Neural progenitor cell (in vitro differentiated cells): ENCODE results near the gene KRT33B. TPM values are rescaled to one million over a fixed set of nuclear protein-coding genes. Genes with fewer than 3 reads are reported as not detected.

Experiments used
- DNase-seq: peaks from one replicate; pipeline ENCODE4 v3.0.0-alpha.2; 2016; ENCODE audit warnings: low spot score
- H2AFZ ChIP-seq: fragments of 200-600 bp; sonication (generic); replicated peaks from 2 replicates; pipeline ENCODE4 v1.6.1; 2016; ENCODE audit warnings: antibody characterized with exemption
- H3F3A ChIP-seq: fragments of 200-600 bp; sonication (generic); 2 replicates; pipeline ENCODE4 v1.6.1; 2016; ENCODE audit warnings: antibody characterized with exemption, low read depth
- H3K27ac ChIP-seq: fragments of 200-600 bp; sonication (generic); 2 replicates; pipeline ENCODE4 v1.5.1; 2016; ENCODE audit warnings: mild to moderate bottlenecking
- H3K27me3 ChIP-seq: fragments of 200-600 bp; sonication (generic); 2 replicates; pipeline ENCODE4 v1.6.1; 2016; ENCODE audit warnings: mild to moderate bottlenecking, moderate library complexity
- H3K36me3 ChIP-seq: fragments of 200-600 bp; sonication (generic); 2 replicates; pipeline ENCODE4 v1.5.1; 2016
- H3K4me1 ChIP-seq: fragments of 200-600 bp; sonication (generic); 2 replicates; pipeline ENCODE4 v1.6.1; 2016; ENCODE audit warnings: mixed run types
- H3K4me2 ChIP-seq: fragments of 200-600 bp; sonication (generic); 2 replicates; pipeline ENCODE4 v1.6.1; 2016
- H3K4me3 ChIP-seq: fragments of 200-600 bp; sonication (generic); 2 replicates; pipeline ENCODE4 v1.5.1; 2016
- H3K79me2 ChIP-seq: fragments of 200-600 bp; sonication (generic); 2 replicates; pipeline ENCODE4 v1.6.1; 2016; ENCODE audit warnings: low read depth
- H3K9ac ChIP-seq: fragments of 200-600 bp; sonication (generic); 2 replicates; pipeline ENCODE4 v1.6.1; 2016
- H3K9me3 ChIP-seq: fragments of 200-600 bp; sonication (generic); 2 replicates; pipeline ENCODE4 v1.5.1; 2016; ENCODE audit warnings: low read depth
- H4K20me1 ChIP-seq: fragments of 200-600 bp; sonication (generic); 2 replicates; pipeline ENCODE4 v1.6.1; 2016; ENCODE audit warnings: low read depth
- H3K27ac Mint-ChIP-seq: 3 replicates; pipeline ENCODE4 v1.8.0; 2021; ENCODE audit warnings: mixed read lengths
- H3K27me3 Mint-ChIP-seq: 2 replicates; pipeline ENCODE4 v1.8.0; 2022; ENCODE audit warnings: low read depth, mild to moderate bottlenecking, inconsistent platforms, moderate library complexity, mixed read lengths; ENCODE audit not compliant: insufficient read depth
- H3K36me3 Mint-ChIP-seq: 3 replicates; pipeline ENCODE4 v1.8.0; 2021; ENCODE audit warnings: mixed read lengths
- H3K4me1 Mint-ChIP-seq: 3 replicates; pipeline ENCODE4 v1.8.0; 2021; ENCODE audit warnings: mixed read lengths
- H3K4me3 Mint-ChIP-seq: 3 replicates; pipeline ENCODE4 v1.8.0; 2021; ENCODE audit warnings: mild to moderate bottlenecking, moderate library complexity, mixed read lengths
- H3K9me3 Mint-ChIP-seq: 3 replicates; pipeline ENCODE4 v1.8.0; 2020; ENCODE audit warnings: mixed read lengths
- CTCF ChIP-seq: fragments of 200-600 bp; sonication (generic); IDR thresholded peaks from 2 replicates; pipeline ENCODE4 v1.5.1; 2017; ENCODE audit warnings: antibody characterized with exemption, mild to moderate bottlenecking
- EZH2 ChIP-seq: fragments of 200-600 bp; sonication (generic); IDR thresholded peaks from 2 replicates; pipeline ENCODE4 v1.6.1; 2017; ENCODE audit warnings: antibody characterized with exemption, mild to moderate bottlenecking, moderate library complexity
- EZH2phosphoT487 ChIP-seq: fragments of 200-600 bp; sonication (generic); IDR thresholded peaks from 2 replicates; pipeline ENCODE4 v1.6.1; 2017; ENCODE audit warnings: antibody characterized with exemption
- total RNA-seq: library from RNA; depleted of rRNA; stranded (reverse); fragments of >200 nt; gene quantifications from 2 replicates; pipeline ENCODE4 v1.2.3, GENCODE V29; 2015; ENCODE audit warnings: low replicate concordance

The KRT33B gene
- total RNA-seq, 1 donor from 2014 or later, result not detected

DNA sequence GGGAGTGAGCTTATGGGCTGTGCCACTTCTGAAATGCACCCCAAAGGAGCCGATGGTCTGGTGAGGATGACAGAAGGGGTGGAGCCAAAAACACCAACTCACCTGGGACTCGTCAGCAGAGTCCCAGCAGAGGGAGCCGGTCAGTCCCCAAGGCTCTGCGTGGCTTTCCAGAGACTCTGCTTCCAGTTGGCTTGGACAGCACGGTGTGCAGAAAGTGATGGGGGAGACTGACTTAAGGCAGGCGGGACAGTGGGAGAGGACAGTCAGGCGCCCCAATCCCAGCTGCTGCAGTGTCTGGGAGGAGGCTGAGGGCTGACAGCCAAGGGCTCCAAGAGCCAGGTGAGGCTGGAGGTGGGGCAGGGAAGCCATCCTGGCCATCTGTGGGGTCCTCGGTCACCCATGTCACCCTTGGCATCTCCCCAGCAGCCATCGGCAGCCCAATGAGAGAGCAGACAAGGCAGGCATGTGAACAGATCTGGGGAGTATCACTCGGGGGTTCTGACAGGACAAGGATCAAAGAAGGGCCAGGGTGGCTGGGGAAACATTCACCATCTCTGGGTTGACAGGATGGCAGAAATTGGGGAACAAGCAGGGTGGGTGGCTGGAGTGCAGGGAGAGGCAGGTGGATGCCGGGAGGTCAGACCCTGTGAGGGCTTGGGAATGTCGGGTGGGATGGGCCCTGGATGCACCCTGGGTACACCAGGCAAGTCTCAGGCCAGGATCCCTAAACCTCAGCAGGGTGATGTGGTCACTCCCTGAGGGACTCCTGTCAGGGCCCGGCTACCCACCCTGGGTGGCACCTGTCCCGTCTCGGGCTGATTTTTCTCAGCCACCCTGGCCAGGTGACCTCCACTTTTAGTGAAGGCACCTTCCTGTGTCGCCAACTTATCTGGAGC is 45.2 kb downstream of the KRT33B start:
- Histone ChIP-seq H3K9ac (no peak overlapping the region), H2AFZ (no peak overlapping the region), H3F3A (no peaks in the 10 kb centered on the region), H3K27me3 (no peaks in the 10 kb centered on the region), H3K9me3 (peaks cover 9% of the 10 kb centered on the region), H3K4me2 (no peak overlapping the region), H3K4me1 (no peaks in the 10 kb centered on the region), H3K79me2 (no peaks in the 10 kb centered on the region), H3K4me3 (no peak overlapping the region), H4K20me1 (no peaks in the 10 kb centered on the region), H3K27ac (no peak overlapping the region), H3K36me3 (no peaks in the 10 kb centered on the region)
- Mint-ChIP-seq H3K36me3 (no peaks in the 10 kb centered on the region), H3K27ac (no peak overlapping the region), H3K4me1 (no peaks in the 10 kb centered on the region), H3K27me3 (peaks cover 3% of the 10 kb centered on the region), H3K9me3 (peaks cover 4% of the 10 kb centered on the region), H3K4me3 (peak overlapping the region; percentile 35)
- TF ChIP-seq CTCF (peak; percentile 49), EZH2 (no peak), EZH2phosphoT487 (no peak)
- peak; percentile 60 for DNase-seq

- no peaks in the 10 kb centered on the region for H3K4me1 ChIP-seq
- Mint-ChIP-seq H3K36me3 (no peaks in the 10 kb centered on the region), H3K4me3 (no peak overlapping the region), H3K4me1 (no peaks in the 10 kb centered on the region), H3K27me3 (peaks cover 3% of the 10 kb centered on the region), H3K9me3 (peaks cover 4% of the 10 kb centered on the region), H3K27ac (peak overlapping the region; percentile 59)
- no peak overlapping the region for H3K27ac ChIP-seq
- H3K79me2 ChIP-seq, result no peaks in the 10 kb centered on the region
- H3K4me3 ChIP-seq, result no peak overlapping the region
- H2AFZ ChIP-seq, result no peak overlapping the region
- no peak overlapping the region for H3K9ac ChIP-seq
- no peaks in the 10 kb centered on the region for H3K36me3 ChIP-seq
- H3F3A ChIP-seq, result no peaks in the 10 kb centered on the region
- no peaks in the 10 kb centered on the region for H4K20me1 ChIP-seq
- no peaks in the 10 kb centered on the region for H3K27me3 ChIP-seq
- no peak for DNase-seq
- H3K4me2 ChIP-seq, result no peak overlapping the region
- no peak for TF ChIP-seq EZH2
- TF ChIP-seq EZH2phosphoT487, result no peak
- TF ChIP-seq CTCF, result no peak
- peaks cover 10% of the 10 kb centered on the region for H3K9me3 ChIP-seq
These were observed 46.4 kb downstream of the KRT33B start for GRCh38 chr17:41322903-41323895.

GRCh38 chr17:41322094-41322902 is 47.3 kb downstream of the KRT33B start:
- H3K4me2 ChIP-seq, result no peak overlapping the region
- peak overlapping the region; percentile 45 for H2AFZ ChIP-seq
- H3K27me3 ChIP-seq, result no peaks in the 10 kb centered on the region
- H3K27me3 Mint-ChIP-seq, result peaks cover 3% of the 10 kb centered on the region
- no peaks in the 10 kb centered on the region for H3F3A ChIP-seq
- peaks cover 10% of the 10 kb centered on the region for H3K9me3 ChIP-seq
- H4K20me1 ChIP-seq, result no peaks in the 10 kb centered on the region
- no peak overlapping the region for H3K4me3 Mint-ChIP-seq
- no peaks in the 10 kb centered on the region for H3K36me3 ChIP-seq
- TF ChIP-seq EZH2phosphoT487 (no peak), CTCF (peak; percentile 70)
- no peaks in the 10 kb centered on the region for H3K36me3 Mint-ChIP-seq
- peaks cover 4% of the 10 kb centered on the region for H3K9me3 Mint-ChIP-seq
- no peak overlapping the region for H3K4me3 ChIP-seq
- H3K27ac ChIP-seq, result no peak overlapping the region
- H3K9ac ChIP-seq, result no peak overlapping the region
- no peaks in the 10 kb centered on the region for H3K4me1 ChIP-seq
- H3K27ac Mint-ChIP-seq, result no peak overlapping the region
- H3K79me2 ChIP-seq, result no peaks in the 10 kb centered on the region
- DNase-seq, result peak; percentile 44
- no peaks in the 10 kb centered on the region for H3K4me1 Mint-ChIP-seq
